NB4 (cell line): Measurements from ENCODE around the gene ADAMTSL1.

ENCODE experiments used
- DNase-seq: peaks from one replicate; pipeline ENCODE4 v3.0.0; 2010; ENCODE audit warnings: low read depth
- H3K4me3 ChIP-seq: one replicate; pipeline ENCODE4 v1.5.1; 2011; ENCODE audit warnings: mild to moderate bottlenecking, low read depth, low read length, moderate library complexity
- CTCF ChIP-seq: IDR thresholded peaks from one replicate; pipeline ENCODE4 v1.5.1; 2012; ENCODE audit warnings: low read depth, low read length
- MAX ChIP-seq: IDR thresholded peaks from 2 replicates; pipeline ENCODE4 v1.6.1; 2011; ENCODE audit warnings: low read depth, low read length
- MYC ChIP-seq: IDR thresholded peaks from 2 replicates; pipeline ENCODE4 v1.6.1; 2011; ENCODE audit warnings: low read depth, low read length
- POLR2A ChIP-seq: IDR thresholded peaks from 2 replicates; pipeline ENCODE4 v1.6.1; 2011; ENCODE audit warnings: mild to moderate bottlenecking; ENCODE audit not compliant: insufficient read length; ENCODE audit errors: extremely low read depth

ADAMTSL1 gene

GRCh38 chr9:18520416-18521047, 46.6 kb downstream of the ADAMTSL1 start:
- DNase-seq, result no peak

GRCh38 chr9:18526685-18527084, 52.7 kb downstream of the ADAMTSL1 start:
- no peak for TF ChIP-seq MAX
- no peak for TF ChIP-seq POLR2A
- TF ChIP-seq MYC, result no peak
- TF ChIP-seq CTCF, result no peak
- DNase-seq, result no peak
- no peak overlapping the region for H3K4me3 ChIP-seq

More at GRCh38 chr9:18520416-18521047, 46.6 kb downstream of the ADAMTSL1 start:
- no peak overlapping the region for H3K4me3 ChIP-seq
- no peak for TF ChIP-seq MAX
- TF ChIP-seq MYC, result no peak

- TF ChIP-seq MYC, result no peak
- TF ChIP-seq POLR2A, result no peak
- no peak for TF ChIP-seq CTCF
- TF ChIP-seq MAX, result no peak
- H3K4me3 ChIP-seq, result no peak overlapping the region
- no peak for DNase-seq
Observed at GRCh38 chr9:18531136-18532065, 57.4 kb downstream of the ADAMTSL1 start.

GRCh38 chr9:18534611-18535010, 60.7 kb downstream of the ADAMTSL1 start:
- DNase-seq, result no peak
- TF ChIP-seq MAX (no peak), CTCF (no peak), MYC (no peak), POLR2A (no peak)
- no peak overlapping the region for H3K4me3 ChIP-seq

- no peak for TF ChIP-seq MYC
- TF ChIP-seq MAX, result no peak
- TF ChIP-seq POLR2A, result no peak
- TF ChIP-seq CTCF, result no peak
- no peak overlapping the region for H3K4me3 ChIP-seq
- no peak for DNase-seq
Observed at GRCh38 chr9:18536554-18536953, 62.6 kb downstream of the ADAMTSL1 start.

- DNase-seq, result no peak
- no peak overlapping the region for H3K4me3 ChIP-seq
- TF ChIP-seq MAX (no peak), MYC (no peak), POLR2A (no peak), CTCF (no peak)
Observed at GRCh38 chr9:18539203-18539693, 65.3 kb downstream of the ADAMTSL1 start.
